KMS-11 (cell line): Measurements from ENCODE around the gene CMSS1.

Source experiments
- H2AFZ ChIP-seq: fragments of 200-600 bp; sonication (generic); 2 replicates; pipeline ENCODE4 v1.6.1; 2016; ENCODE audit warnings: antibody characterized with exemption, mixed run types, low read depth
- H3K27ac ChIP-seq: fragments of 200-600 bp; sonication (generic); 2 replicates; pipeline ENCODE4 v1.6.1; 2016; ENCODE audit warnings: mild to moderate bottlenecking, mixed run types
- H3K27me3 ChIP-seq: fragments of 200-600 bp; sonication (generic); 2 replicates; pipeline ENCODE4 v1.6.1; 2017; ENCODE audit warnings: mild to moderate bottlenecking, low read depth, mixed run types, moderate library complexity; ENCODE audit not compliant: insufficient read depth
- H3K36me3 ChIP-seq: fragments of 200-600 bp; sonication (generic); 2 replicates; pipeline ENCODE4 v1.6.1; 2017; ENCODE audit warnings: mild to moderate bottlenecking, mixed run types; ENCODE audit not compliant: insufficient read depth
- H3K4me1 ChIP-seq: fragments of 200-600 bp; sonication (generic); 2 replicates; pipeline ENCODE4 v1.6.1; 2016; ENCODE audit warnings: mild to moderate bottlenecking, low read depth, mixed run types; ENCODE audit not compliant: poor library complexity, severe bottlenecking
- H3K4me2 ChIP-seq: fragments of 200-600 bp; sonication (generic); 2 replicates; pipeline ENCODE4 v1.7.0; 2016; ENCODE audit warnings: mild to moderate bottlenecking, mixed run types
- H3K4me3 ChIP-seq: fragments of 200-600 bp; sonication (generic); IDR thresholded peaks from 2 replicates; pipeline ENCODE4 v1.6.1; 2017; ENCODE audit warnings: low read depth, low read length, mixed read lengths; ENCODE audit not compliant: insufficient read depth
- H3K79me2 ChIP-seq: fragments of 200-600 bp; sonication (generic); 2 replicates; pipeline ENCODE4 v1.6.1; 2016; ENCODE audit warnings: low read depth, mixed run types; ENCODE audit not compliant: insufficient read depth
- H3K9ac ChIP-seq: fragments of 200-600 bp; sonication (generic); 2 replicates; pipeline ENCODE4 v1.6.1; 2016; ENCODE audit warnings: mild to moderate bottlenecking, mixed run types
- H4K20me1 ChIP-seq: fragments of 200-600 bp; sonication (generic); 2 replicates; pipeline ENCODE4 v1.6.1; 2016; ENCODE audit warnings: mild to moderate bottlenecking, mixed run types; ENCODE audit not compliant: insufficient read depth
- CTCF ChIP-seq: fragments of 200-600 bp; sonication (generic); conservative IDR thresholded peaks from 2 replicates; pipeline ENCODE4 v1.6.1; 2017; ENCODE audit warnings: low read depth, mild to moderate bottlenecking, antibody characterized with exemption, low read length, moderate library complexity, mixed read lengths

Gene CMSS1

GRCh38 chr3:100125161-100125938, 307.7 kb downstream of the CMSS1 start:
- H3K36me3 ChIP-seq: no peaks in the 10 kb centered on the region
- no peaks in the 10 kb centered on the region for H4K20me1 ChIP-seq
- no peak overlapping the region; the same call in 1 of the 2 replicates for H3K4me2 ChIP-seq
- no peak overlapping the region for H3K4me3 ChIP-seq
- no peak overlapping the region for H3K9ac ChIP-seq
- H2AFZ ChIP-seq: no peak overlapping the region
- TF ChIP-seq CTCF: no peak
- H3K79me2 ChIP-seq: no peaks in the 10 kb centered on the region
- no peak overlapping the region for H3K27ac ChIP-seq
- no peaks in the 10 kb centered on the region for H3K27me3 ChIP-seq
- peaks cover 7% of the 10 kb centered on the region for H3K4me1 ChIP-seq

- Histone ChIP-seq H3K9ac (no peak overlapping the region), H2AFZ (no peak overlapping the region), H3K79me2 (no peaks in the 10 kb centered on the region), H3K4me2 (no peak overlapping the region), H3K36me3 (no peaks in the 10 kb centered on the region), H3K4me1 (peaks cover 7% of the 10 kb centered on the region), H4K20me1 (no peaks in the 10 kb centered on the region), H3K27me3 (no peaks in the 10 kb centered on the region), H3K27ac (no peak overlapping the region), H3K4me3 (no peak overlapping the region)
- TF ChIP-seq CTCF: no peak
Observed at GRCh38 chr3:100127792-100128191, 310.1 kb downstream of the CMSS1 start.

GRCh38 chr3:100128565-100128964, 310.9 kb downstream of the CMSS1 start:
- Histone ChIP-seq H3K4me1 (peaks cover 7% of the 10 kb centered on the region), H3K79me2 (no peaks in the 10 kb centered on the region), H3K4me3 (no peak overlapping the region), H4K20me1 (no peaks in the 10 kb centered on the region), H3K27ac (no peak overlapping the region), H3K27me3 (no peaks in the 10 kb centered on the region), H3K36me3 (no peaks in the 10 kb centered on the region), H3K4me2 (no peak overlapping the region), H3K9ac (no peak overlapping the region), H2AFZ (no peak overlapping the region)
- TF ChIP-seq CTCF: no peak

- no peak overlapping the region for H3K4me2 ChIP-seq
- no peaks in the 10 kb centered on the region for H3K79me2 ChIP-seq
- TF ChIP-seq CTCF: no peak
- H4K20me1 ChIP-seq: no peaks in the 10 kb centered on the region
- no peak overlapping the region for H3K27ac ChIP-seq
- H3K4me3 ChIP-seq: no peak overlapping the region
- H3K4me1 ChIP-seq: peaks cover 7% of the 10 kb centered on the region
- H3K36me3 ChIP-seq: no peaks in the 10 kb centered on the region
- no peak overlapping the region for H3K9ac ChIP-seq
- H2AFZ ChIP-seq: no peak overlapping the region
- no peaks in the 10 kb centered on the region for H3K27me3 ChIP-seq
Observed at GRCh38 chr3:100129941-100130340, 312.3 kb downstream of the CMSS1 start.
